Peyer's patch (tissue), 4 donors: ENCODE measurements around the gene KLHL12.

ENCODE experiments used
- POLR2A ChIP-seq, 2 donors: fragments of 450-650 bp; IDR thresholded peaks; one replicate each; pipeline ENCODE4 v1.5.1; 2017; ENCODE audit warnings: antibody characterized with exemption in 2 of 2, mild to moderate bottlenecking in 2 of 2, moderate library complexity in 2 of 2
- TF ChIP-seq, protein P1 (sequence below), 6 experiments: fragments of 450-650 bp in 4 of 6; fragments of 200-600 bp in 2 of 6; sonication (generic) in 1 of 6; IDR thresholded peaks; one replicate each; pipeline ENCODE4 v1.5.1; 2017 to 2019; ENCODE audit warnings: antibody characterized with exemption in 6 of 6, mild to moderate bottlenecking in 3 of 6, moderate library complexity in 1 of 6

DNA sequence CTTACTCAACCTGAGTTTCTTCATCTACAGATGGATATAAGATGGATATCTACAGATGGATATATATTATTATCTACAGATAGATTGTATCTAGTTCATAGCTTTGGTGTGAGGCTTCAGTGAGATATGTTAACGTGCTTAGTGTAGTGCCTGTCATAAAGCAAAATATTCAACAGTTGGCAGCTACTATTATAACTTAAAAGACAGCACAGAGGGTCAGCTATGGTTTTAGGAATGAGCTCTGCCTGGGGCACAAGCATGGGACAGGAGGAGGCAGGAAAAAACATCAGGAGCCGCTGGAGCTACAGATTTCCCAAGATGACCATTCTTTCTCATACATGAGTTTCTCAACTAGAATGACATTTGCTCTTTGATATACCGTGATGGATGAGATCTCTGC lies 41.3 kb upstream of the KLHL12 start:
- TF ChIP-seq, protein P1, sequence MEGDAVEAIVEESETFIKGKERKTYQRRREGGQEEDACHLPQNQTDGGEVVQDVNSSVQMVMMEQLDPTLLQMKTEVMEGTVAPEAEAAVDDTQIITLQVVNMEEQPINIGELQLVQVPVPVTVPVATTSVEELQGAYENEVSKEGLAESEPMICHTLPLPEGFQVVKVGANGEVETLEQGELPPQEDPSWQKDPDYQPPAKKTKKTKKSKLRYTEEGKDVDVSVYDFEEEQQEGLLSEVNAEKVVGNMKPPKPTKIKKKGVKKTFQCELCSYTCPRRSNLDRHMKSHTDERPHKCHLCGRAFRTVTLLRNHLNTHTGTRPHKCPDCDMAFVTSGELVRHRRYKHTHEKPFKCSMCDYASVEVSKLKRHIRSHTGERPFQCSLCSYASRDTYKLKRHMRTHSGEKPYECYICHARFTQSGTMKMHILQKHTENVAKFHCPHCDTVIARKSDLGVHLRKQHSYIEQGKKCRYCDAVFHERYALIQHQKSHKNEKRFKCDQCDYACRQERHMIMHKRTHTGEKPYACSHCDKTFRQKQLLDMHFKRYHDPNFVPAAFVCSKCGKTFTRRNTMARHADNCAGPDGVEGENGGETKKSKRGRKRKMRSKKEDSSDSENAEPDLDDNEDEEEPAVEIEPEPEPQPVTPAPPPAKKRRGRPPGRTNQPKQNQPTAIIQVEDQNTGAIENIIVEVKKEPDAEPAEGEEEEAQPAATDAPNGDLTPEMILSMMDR (IDR thresholded peaks at IDR 0.05), result no peak
- TF ChIP-seq POLR2A (IDR thresholded peaks at IDR 0.05), result no peak
